ENCODE measurements around the gene LDLRAD3.

LDLRAD3 gene

GRCh38 chr11:36243641-36244040 is 299.8 kb downstream of the LDLRAD3 start:
- DNase-seq: no peak

GRCh38 chr11:36247493-36247892 is 303.6 kb downstream of the LDLRAD3 start:
- DNase-seq: no peak

- DNase-seq: no peak
These were observed 304.6 kb downstream of the LDLRAD3 start for GRCh38 chr11:36248436-36248835.

GRCh38 chr11:36249246-36249645 is 305.4 kb downstream of the LDLRAD3 start:
- peak; percentile 69 for DNase-seq

GRCh38 chr11:36251823-36252222 is 308.0 kb downstream of the LDLRAD3 start:
- DNase-seq: no peak

GRCh38 chr11:36253238-36253637 is 309.4 kb downstream of the LDLRAD3 start:
- DNase-seq: peak; percentile 3

- peak; percentile 14 for DNase-seq
These were observed 310.9 kb downstream of the LDLRAD3 start for GRCh38 chr11:36254713-36255112.

- no peak for DNase-seq
These were observed 313.5 kb downstream of the LDLRAD3 start for GRCh38 chr11:36257351-36257750.

GRCh38 chr11:36258730-36259360 is 315.0 kb downstream of the LDLRAD3 start:
- DNase-seq: peak; percentile 75

- no peak for DNase-seq
These were observed 317.2 kb downstream of the LDLRAD3 start for GRCh38 chr11:36261094-36261493.

GRCh38 chr11:36264011-36264972 is 320.4 kb downstream of the LDLRAD3 start:
- DNase-seq: no peak

- DNase-seq: no peak
These were observed 321.1 kb downstream of the LDLRAD3 start for GRCh38 chr11:36264973-36265344.

GRCh38 chr11:36265793-36266628 is 322.1 kb downstream of the LDLRAD3 start:
- peak; percentile 45 for DNase-seq

- no peak for DNase-seq
These were observed 322.9 kb downstream of the LDLRAD3 start for GRCh38 chr11:36266767-36267166.

- no peak for DNase-seq
These were observed 324.6 kb downstream of the LDLRAD3 start for GRCh38 chr11:36268337-36268985.

GRCh38 chr11:36270701-36271100 is 326.8 kb downstream of the LDLRAD3 start:
- DNase-seq: no peak

- DNase-seq: no peak
These were observed 328.0 kb downstream of the LDLRAD3 start for GRCh38 chr11:36271794-36272407.

- DNase-seq: no peak
These were observed 329.2 kb downstream of the LDLRAD3 start for GRCh38 chr11:36273110-36273509.

GRCh38 chr11:36274414-36274813 is 330.6 kb downstream of the LDLRAD3 start:
- no peak for DNase-seq

- DNase-seq: no peak
These were observed 334.8 kb downstream of the LDLRAD3 start for GRCh38 chr11:36278531-36279282.

- no peak for DNase-seq
These were observed 336.7 kb downstream of the LDLRAD3 start for GRCh38 chr11:36280531-36280930.
